Measurements from ENCODE around the gene CFAP46. TPM values are rescaled to one million over a fixed set of nuclear protein-coding genes. Genes with fewer than 3 reads are reported as not detected.
"Not testable (repeated sequence)": the region's sequence is repeated elsewhere in the genome, so short reads cannot be mapped to it uniquely, and the experiment has no call there.

The CFAP46 gene
- total and polyA plus RNA-seq, 7 experiments from 2014 or later, result 0.05 TPM; not detected in 6

GRCh38 chr10:132926777-132927650, 15.4 kb downstream of the CFAP46 start:
- intact Hi-C loops (cut with micrococcal nuclease), result no loop called here
- Mint-ChIP-seq H3K27ac (no peak overlapping the region), H3K4me1 (peaks cover 0 to 8% (median 0%) of the 10 kb centered on the region in 7 donors), H3K4me3 (no peak overlapping the region), H3K36me3 (no peaks in the 10 kb centered on the region), H3K9me3 (no peaks in the 10 kb centered on the region), H3K27me3 (no peaks in the 10 kb centered on the region)
- Histone ChIP-seq H3K36me3 (ENCODE audit: control insufficient read depth in 2 of 3, insufficient read depth in 3 of 3, low read length in 3 of 3) (no peaks in the 10 kb centered on the region), H3K27me3 (ENCODE audit: control insufficient read depth in 2 of 2, insufficient read depth in 2 of 2, low read length in 2 of 2) (no peaks in the 10 kb centered on the region), H3K4me3 (ENCODE audit: low read length) (no peak overlapping the region), H3K4me1 (ENCODE audit: control insufficient read depth in 2 of 2, insufficient read depth in 2 of 2, low read length in 2 of 2) (no peaks in the 10 kb centered on the region), H3K9me3 (ENCODE audit: control insufficient read depth in 2 of 3, low read length in 3 of 3) (no peaks in the 10 kb centered on the region), H3K27ac (ENCODE audit: low read depth, low read length) (no peak overlapping the region)
- POLR2A ChIA-PET, result no interaction called here
- no peak for ATAC-seq
- CTCF ChIA-PET, result no interaction called here
- no peak for DNase-seq

- ChIA-PET CTCF (no interaction called here), POLR2A (no interaction called here)
- H3K9me3 Mint-ChIP-seq, result no peaks in the 10 kb centered on the region
- H3K4me1 ChIP-seq (ENCODE audit: control insufficient read depth in 2 of 2, insufficient read depth in 2 of 2, low read length in 2 of 2), result no peaks in the 10 kb centered on the region
- H3K4me3 Mint-ChIP-seq, result no peak overlapping the region
- DNase-seq (no peak), ATAC-seq (no peak)
- H3K27ac Mint-ChIP-seq, result no peak overlapping the region
- intact Hi-C loops (cut with micrococcal nuclease), result no loop called here
- H3K4me1 Mint-ChIP-seq, result peaks cover 0 to 6% (median 0%) of the 10 kb centered on the region in 7 donors
- no peak overlapping the region for H3K4me3 ChIP-seq (ENCODE audit: low read length)
- no peaks in the 10 kb centered on the region for H3K27me3 ChIP-seq (ENCODE audit: control insufficient read depth in 2 of 2, insufficient read depth in 2 of 2, low read length in 2 of 2)
- H3K36me3 ChIP-seq (ENCODE audit: control insufficient read depth in 2 of 3, insufficient read depth in 3 of 3, low read length in 3 of 3), result no peaks in the 10 kb centered on the region
- no peaks in the 10 kb centered on the region for H3K27me3 Mint-ChIP-seq
- H3K36me3 Mint-ChIP-seq, result no peaks in the 10 kb centered on the region
- H3K27ac ChIP-seq (ENCODE audit: low read depth, low read length), result no peak overlapping the region
- no peaks in the 10 kb centered on the region for H3K9me3 ChIP-seq (ENCODE audit: control insufficient read depth in 2 of 3, low read length in 3 of 3)
Observed at GRCh38 chr10:132926070-132926469, 16.3 kb downstream of the CFAP46 start.

DNA sequence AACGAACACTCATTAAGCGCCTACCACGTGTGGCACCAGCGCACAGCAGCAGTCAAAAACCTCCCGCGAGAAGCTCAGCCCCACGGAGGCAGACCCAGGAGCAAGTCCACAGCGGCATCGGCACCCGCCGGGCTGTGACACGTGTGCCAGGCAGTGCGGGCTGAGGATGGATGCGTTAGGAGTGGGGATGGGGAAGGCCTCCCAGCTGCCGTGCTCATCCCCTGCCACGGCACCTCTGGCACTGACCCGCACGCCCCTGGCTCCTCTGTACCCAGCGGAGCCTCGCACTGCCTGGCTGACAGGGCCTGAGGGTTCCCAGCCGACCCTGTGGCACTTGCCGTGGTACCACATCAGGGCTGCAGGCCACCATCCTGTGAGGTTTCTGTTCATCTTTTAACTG, 16.8 kb downstream of the CFAP46 start:
- no peaks in the 10 kb centered on the region for H3K9me3 Mint-ChIP-seq
- no peaks in the 10 kb centered on the region for H3K9me3 ChIP-seq (ENCODE audit: control insufficient read depth in 2 of 3, low read length in 3 of 3)
- no peak overlapping the region for H3K4me3 Mint-ChIP-seq
- ChIA-PET POLR2A (no interaction called here), CTCF (no interaction called here)
- H3K27me3 ChIP-seq (ENCODE audit: control insufficient read depth in 2 of 2, insufficient read depth in 2 of 2, low read length in 2 of 2), result no peaks in the 10 kb centered on the region
- H3K36me3 ChIP-seq (ENCODE audit: control insufficient read depth in 2 of 3, insufficient read depth in 3 of 3, low read length in 3 of 3), result no peaks in the 10 kb centered on the region
- no peaks in the 10 kb centered on the region for H3K4me1 ChIP-seq (ENCODE audit: control insufficient read depth in 2 of 2, insufficient read depth in 2 of 2, low read length in 2 of 2)
- no peak overlapping the region for H3K27ac ChIP-seq (ENCODE audit: low read depth, low read length)
- no peaks in the 10 kb centered on the region for H3K27me3 Mint-ChIP-seq
- DNase-seq (no peak), ATAC-seq (no peak)
- H3K4me1 Mint-ChIP-seq, result peaks cover 0 to 4% (median 0%) of the 10 kb centered on the region in 7 donors
- no peak overlapping the region for H3K27ac Mint-ChIP-seq
- intact Hi-C loops (cut with micrococcal nuclease), result no loop called here
- no peaks in the 10 kb centered on the region for H3K36me3 Mint-ChIP-seq
- no peak overlapping the region for H3K4me3 ChIP-seq (ENCODE audit: low read length)

GRCh38 chr10:132925071-132925561, 17.3 kb downstream of the CFAP46 start:
- Histone ChIP-seq H3K9me3 (ENCODE audit: control insufficient read depth in 2 of 3, low read length in 3 of 3) (no peaks in the 10 kb centered on the region), H3K27me3 (ENCODE audit: control insufficient read depth in 2 of 2, insufficient read depth in 2 of 2, low read length in 2 of 2) (no peaks in the 10 kb centered on the region), H3K4me3 (ENCODE audit: low read length) (no peak overlapping the region), H3K27ac (ENCODE audit: low read depth, low read length) (no peak overlapping the region), H3K4me1 (ENCODE audit: control insufficient read depth in 2 of 2, insufficient read depth in 2 of 2, low read length in 2 of 2) (no peaks in the 10 kb centered on the region), H3K36me3 (ENCODE audit: control insufficient read depth in 2 of 3, insufficient read depth in 3 of 3, low read length in 3 of 3) (no peaks in the 10 kb centered on the region)
- Mint-ChIP-seq H3K9me3 (no peaks in the 10 kb centered on the region), H3K27ac (no peak overlapping the region), H3K4me3 (no peak overlapping the region), H3K27me3 (no peaks in the 10 kb centered on the region), H3K36me3 (no peaks in the 10 kb centered on the region), H3K4me1 (peaks cover 0 to 4% (median 0%) of the 10 kb centered on the region in 7 donors)
- DNase-seq (no peak), ATAC-seq (no peak)
- ChIA-PET CTCF (no interaction called here), POLR2A (no interaction called here)
- intact Hi-C loops (cut with micrococcal nuclease), result no loop called here

GRCh38 chr10:132924046-132924952, 18.1 kb downstream of the CFAP46 start:
- Mint-ChIP-seq H3K4me3 (no peak overlapping the region), H3K4me1 (peaks cover 0 to 2% (median 0%) of the 10 kb centered on the region in 7 donors), H3K27ac (no peak overlapping the region), H3K27me3 (no peaks in the 10 kb centered on the region), H3K36me3 (no peaks in the 10 kb centered on the region), H3K9me3 (no peaks in the 10 kb centered on the region)
- Histone ChIP-seq H3K9me3 (ENCODE audit: control insufficient read depth in 2 of 3, low read length in 3 of 3) (no peaks in the 10 kb centered on the region), H3K4me1 (ENCODE audit: control insufficient read depth in 2 of 2, insufficient read depth in 2 of 2, low read length in 2 of 2) (no peaks in the 10 kb centered on the region), H3K27me3 (ENCODE audit: control insufficient read depth in 2 of 2, insufficient read depth in 2 of 2, low read length in 2 of 2) (no peaks in the 10 kb centered on the region), H3K27ac (ENCODE audit: low read depth, low read length) (no peak overlapping the region), H3K36me3 (ENCODE audit: control insufficient read depth in 2 of 3, insufficient read depth in 3 of 3, low read length in 3 of 3) (no peaks in the 10 kb centered on the region), H3K4me3 (ENCODE audit: low read length) (no peak overlapping the region)
- DNase-seq (no peak), ATAC-seq (no peak)
- intact Hi-C loops (cut with micrococcal nuclease), result no loop called here
- ChIA-PET CTCF (no interaction called here), POLR2A (no interaction called here)

- H3K9me3 Mint-ChIP-seq; H3K4me3 ChIP-seq (ENCODE audit: low read length); DNase-seq; intact Hi-C loops (cut with micrococcal nuclease); H3K9me3 ChIP-seq (ENCODE audit: control insufficient read depth in 2 of 3, low read length in 3 of 3); H3K27me3 Mint-ChIP-seq; ATAC-seq; H3K4me3 Mint-ChIP-seq; POLR2A ChIA-PET; H3K27ac Mint-ChIP-seq; H3K4me1 ChIP-seq (ENCODE audit: control insufficient read depth in 2 of 2, insufficient read depth in 2 of 2, low read length in 2 of 2); H3K36me3 ChIP-seq (ENCODE audit: control insufficient read depth in 2 of 3, insufficient read depth in 3 of 3, low read length in 3 of 3); H3K27ac ChIP-seq (ENCODE audit: low read depth, low read length); H3K4me1 Mint-ChIP-seq; H3K36me3 Mint-ChIP-seq; H3K27me3 ChIP-seq (ENCODE audit: control insufficient read depth in 2 of 2, insufficient read depth in 2 of 2, low read length in 2 of 2); CTCF ChIA-PET: not testable (repeated sequence)
Observed at GRCh38 chr10:132923384-132923783, 19.0 kb downstream of the CFAP46 start.
